ENCODE measurements around the gene PWWP2B.
"Not testable (repeated sequence)": the region's sequence is repeated elsewhere in the genome, so short reads cannot be mapped to it uniquely, and the experiment has no call there.

The PWWP2B gene

GRCh38 chr10:132376394-132376851 lies 20.6 kb upstream of the PWWP2B start:
- Histone ChIP-seq H3K36me3 (ENCODE audit: low read length) (no peaks in the 10 kb centered on the region), H3K4me3 (ENCODE audit: insufficient read depth, low read length, poor library complexity, severe bottlenecking) (no peak overlapping the region), H3K27me3 (ENCODE audit: low read length) (no peaks in the 10 kb centered on the region), H3K79me2 (ENCODE audit: insufficient read depth, low read length) (no peaks in the 10 kb centered on the region), H2AFZ (ENCODE audit: low read depth, low read length, severe bottlenecking) (no peak overlapping the region), H3K9me3 (ENCODE audit: insufficient read depth, low read length) (no peaks in the 10 kb centered on the region), H3K4me2 (ENCODE audit: low read depth, low read length, poor library complexity, severe bottlenecking) (no peak overlapping the region), H3K9me2 (replicated peaks; ENCODE audit: insufficient read depth, low read length) (no peaks in the 10 kb centered on the region), H3K27ac (ENCODE audit: low read depth, low read length) (no peak overlapping the region), H3F3A (ENCODE audit: insufficient read depth) (no peaks in the 10 kb centered on the region), H3K9ac (ENCODE audit: low read length) (no peak overlapping the region), H4K20me1 (ENCODE audit: low read depth, low read length) (no peaks in the 10 kb centered on the region)
- no peak for TF ChIP-seq CTCF (IDR thresholded peaks at IDR 0.05; ENCODE audit: insufficient read depth, low read length, poor library complexity, severe bottlenecking)
- no peak for TF ChIP-seq EZH2phosphoT487 (conservative IDR thresholded peaks at IDR 0.05; ENCODE audit: low read length)

GRCh38 chr10:132377326-132377725 lies 19.7 kb upstream of the PWWP2B start:
- H3F3A ChIP-seq (ENCODE audit: insufficient read depth): no peaks in the 10 kb centered on the region
- no peaks in the 10 kb centered on the region for H3K36me3 ChIP-seq (ENCODE audit: low read length)
- H2AFZ ChIP-seq (ENCODE audit: low read depth, low read length, severe bottlenecking): no peak overlapping the region

GRCh38 chr10:132379026-132379425 lies 18.0 kb upstream of the PWWP2B start:
- H2AFZ ChIP-seq (ENCODE audit: low read depth, low read length, severe bottlenecking); H3F3A ChIP-seq (ENCODE audit: insufficient read depth); H3K4me3 ChIP-seq (ENCODE audit: insufficient read depth, low read length, poor library complexity, severe bottlenecking); H3K36me3 ChIP-seq (ENCODE audit: low read length); H3K9me2 ChIP-seq (replicated peaks; ENCODE audit: insufficient read depth, low read length); H3K27ac ChIP-seq (ENCODE audit: low read depth, low read length); H3K9me3 ChIP-seq (ENCODE audit: insufficient read depth, low read length); H3K9ac ChIP-seq (ENCODE audit: low read length); H3K27me3 ChIP-seq (ENCODE audit: low read length); H3K79me2 ChIP-seq (ENCODE audit: insufficient read depth, low read length); H4K20me1 ChIP-seq (ENCODE audit: low read depth, low read length); H3K4me2 ChIP-seq (ENCODE audit: low read depth, low read length, poor library complexity, severe bottlenecking): not testable (repeated sequence)

More at GRCh38 chr10:132377326-132377725, 19.7 kb upstream of the PWWP2B start:
- Histone ChIP-seq H3K27me3 (ENCODE audit: low read length) (no peaks in the 10 kb centered on the region), H3K79me2 (ENCODE audit: insufficient read depth, low read length) (no peaks in the 10 kb centered on the region), H3K9me2 (replicated peaks; ENCODE audit: insufficient read depth, low read length) (no peaks in the 10 kb centered on the region), H3K27ac (ENCODE audit: low read depth, low read length) (no peak overlapping the region), H4K20me1 (ENCODE audit: low read depth, low read length) (no peaks in the 10 kb centered on the region), H3K9ac (ENCODE audit: low read length) (no peak overlapping the region), H3K4me3 (ENCODE audit: insufficient read depth, low read length, poor library complexity, severe bottlenecking) (no peak overlapping the region), H3K9me3 (ENCODE audit: insufficient read depth, low read length) (no peaks in the 10 kb centered on the region), H3K4me2 (ENCODE audit: low read depth, low read length, poor library complexity, severe bottlenecking) (no peak overlapping the region)
- TF ChIP-seq EZH2phosphoT487 (conservative IDR thresholded peaks at IDR 0.05; ENCODE audit: low read length) (no peak), CTCF (IDR thresholded peaks at IDR 0.05; ENCODE audit: insufficient read depth, low read length, poor library complexity, severe bottlenecking) (no peak)

- not testable (repeated sequence) for H3K27ac ChIP-seq (ENCODE audit: low read depth, low read length); H3K27me3 ChIP-seq (ENCODE audit: low read length); H3F3A ChIP-seq (ENCODE audit: insufficient read depth); H3K79me2 ChIP-seq (ENCODE audit: insufficient read depth, low read length); H3K4me2 ChIP-seq (ENCODE audit: low read depth, low read length, poor library complexity, severe bottlenecking); H4K20me1 ChIP-seq (ENCODE audit: low read depth, low read length); H3K9me2 ChIP-seq (replicated peaks; ENCODE audit: insufficient read depth, low read length); H3K9me3 ChIP-seq (ENCODE audit: insufficient read depth, low read length); H2AFZ ChIP-seq (ENCODE audit: low read depth, low read length, severe bottlenecking); H3K36me3 ChIP-seq (ENCODE audit: low read length); H3K9ac ChIP-seq (ENCODE audit: low read length); H3K4me3 ChIP-seq (ENCODE audit: insufficient read depth, low read length, poor library complexity, severe bottlenecking)
These were observed 16.0 kb upstream of the PWWP2B start for GRCh38 chr10:132380986-132381385.

Data from SU-DHL-6 (cell line).